K562 (cell line): ENCODE measurements around the gene KLHDC7B. TPM values are rescaled to one million over a fixed set of nuclear protein-coding genes. Genes with fewer than 3 reads are reported as not detected.

Experiments used
- MEIS2 ChIP-seq: fragments of 450-650 bp; IDR thresholded peaks from 2 replicates; pipeline ENCODE4 v1.6.1; 2014; ENCODE audit warnings: mild to moderate bottlenecking; ENCODE audit not compliant: partially characterized antibody
- NCOA2 ChIP-seq, 2 experiments: fragments of 450-650 bp; IDR thresholded peaks; 2 replicates each; pipeline ENCODE4 v1.6.1; 2018; ENCODE audit warnings: mild to moderate bottlenecking in 2 of 2, moderate library complexity in 1 of 2; ENCODE audit not compliant: partially characterized antibody in 2 of 2
- ZC3H4 ChIP-seq: sonication (generic); formaldehyde crosslinking; IDR thresholded peaks from 2 replicates; pipeline ENCODE4 v1.9.0; 2021; ENCODE audit warnings: missing genetic modification reagents, borderline replicate concordance
- polyA plus RNA-seq, 8 experiments: library from polyadenylated mRNA; depleted of rRNA in 4 of 8; stranded (reverse) in 5 of 8; unstranded in 3 of 8; fragments of >200 nt; fragmentation: Nextera tagmentation in 2 of 8; fragmentation: Illumina TruSeq in 1 of 8; extraction: Ambion mirVana in 2 of 8; extraction: Trizol in 1 of 8; gene quantifications; 2 replicates each; pipeline versions ENCODE4 v1.2.1 to v1.2.3, GENCODE V29; 2011 to 2014; ENCODE audit warnings: inconsistent platforms in 1 of 8, missing spikeins in 1 of 8
- total RNA-seq, 7 experiments: library from RNA; depleted of rRNA in 6 of 7; stranded (reverse); fragments of >200 nt in 6 of 7; fragmentation: Illumina TruSeq in 2 of 7; extraction: Trizol in 2 of 7; gene quantifications; 2 replicates each; pipeline versions ENCODE4 v1.2.1 to v1.2.3, GENCODE V29; 2011 to 2021; ENCODE audit warnings: low replicate concordance in 1 of 7
- TF ChIP-seq, protein P1 (sequence below): fragments of 450-650 bp; IDR thresholded peaks from 2 replicates; pipeline ENCODE4 v1.6.1; 2016; ENCODE audit warnings: mild to moderate bottlenecking, moderate library complexity
- TF ChIP-seq, protein P2 (sequence below): sonication (generic); formaldehyde crosslinking; IDR thresholded peaks from 2 replicates; pipeline ENCODE4 v1.8.1; 2023; ENCODE audit warnings: mild to moderate bottlenecking, missing genetic modification reagents

The KLHDC7B gene
- total and polyA plus RNA-seq, 9 of the 15 experiments (the other 6 are each of a cell fraction or from before 2014, with no cell fraction given), result 0.04 to 0.22 (median 0.05) TPM; not detected in 4

DNA sequence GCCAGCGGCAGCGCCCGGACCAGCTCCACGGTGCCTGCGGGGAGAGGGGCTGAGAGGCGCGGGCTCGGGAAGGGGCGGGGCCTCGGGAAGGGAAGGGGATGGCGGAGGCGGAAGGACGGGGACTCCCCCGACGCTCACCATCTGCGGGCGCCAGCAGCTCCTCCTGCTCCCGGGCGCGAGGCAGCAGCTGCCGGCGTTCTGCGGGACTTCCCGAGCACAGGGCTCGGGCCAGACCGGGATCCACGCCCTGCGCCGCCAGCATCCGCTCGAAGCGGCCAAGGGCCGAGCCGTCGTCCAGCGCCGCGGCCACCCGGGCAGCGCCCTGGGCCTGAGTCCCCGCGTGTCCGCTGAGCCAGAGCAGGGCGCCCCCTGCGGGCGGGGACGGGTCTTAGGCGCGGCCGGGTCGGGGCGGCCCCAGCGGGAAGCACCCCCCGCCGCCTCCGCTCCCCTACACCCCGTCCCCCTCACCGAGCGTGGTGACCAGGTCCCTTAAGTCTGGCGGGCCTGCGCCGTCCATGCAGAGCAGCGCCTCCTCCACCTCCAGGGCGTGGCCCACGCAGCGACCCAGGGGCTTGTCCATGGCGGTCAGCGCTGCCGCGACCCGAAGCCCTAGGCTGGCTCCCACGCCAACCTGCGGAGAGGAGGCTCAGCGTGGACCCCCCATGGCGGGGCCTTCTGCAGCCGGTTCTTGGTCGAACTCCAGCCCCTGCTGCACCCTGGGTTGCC lies 19.4 kb upstream of the KLHDC7B start (continued):
- TF ChIP-seq, protein P1, sequence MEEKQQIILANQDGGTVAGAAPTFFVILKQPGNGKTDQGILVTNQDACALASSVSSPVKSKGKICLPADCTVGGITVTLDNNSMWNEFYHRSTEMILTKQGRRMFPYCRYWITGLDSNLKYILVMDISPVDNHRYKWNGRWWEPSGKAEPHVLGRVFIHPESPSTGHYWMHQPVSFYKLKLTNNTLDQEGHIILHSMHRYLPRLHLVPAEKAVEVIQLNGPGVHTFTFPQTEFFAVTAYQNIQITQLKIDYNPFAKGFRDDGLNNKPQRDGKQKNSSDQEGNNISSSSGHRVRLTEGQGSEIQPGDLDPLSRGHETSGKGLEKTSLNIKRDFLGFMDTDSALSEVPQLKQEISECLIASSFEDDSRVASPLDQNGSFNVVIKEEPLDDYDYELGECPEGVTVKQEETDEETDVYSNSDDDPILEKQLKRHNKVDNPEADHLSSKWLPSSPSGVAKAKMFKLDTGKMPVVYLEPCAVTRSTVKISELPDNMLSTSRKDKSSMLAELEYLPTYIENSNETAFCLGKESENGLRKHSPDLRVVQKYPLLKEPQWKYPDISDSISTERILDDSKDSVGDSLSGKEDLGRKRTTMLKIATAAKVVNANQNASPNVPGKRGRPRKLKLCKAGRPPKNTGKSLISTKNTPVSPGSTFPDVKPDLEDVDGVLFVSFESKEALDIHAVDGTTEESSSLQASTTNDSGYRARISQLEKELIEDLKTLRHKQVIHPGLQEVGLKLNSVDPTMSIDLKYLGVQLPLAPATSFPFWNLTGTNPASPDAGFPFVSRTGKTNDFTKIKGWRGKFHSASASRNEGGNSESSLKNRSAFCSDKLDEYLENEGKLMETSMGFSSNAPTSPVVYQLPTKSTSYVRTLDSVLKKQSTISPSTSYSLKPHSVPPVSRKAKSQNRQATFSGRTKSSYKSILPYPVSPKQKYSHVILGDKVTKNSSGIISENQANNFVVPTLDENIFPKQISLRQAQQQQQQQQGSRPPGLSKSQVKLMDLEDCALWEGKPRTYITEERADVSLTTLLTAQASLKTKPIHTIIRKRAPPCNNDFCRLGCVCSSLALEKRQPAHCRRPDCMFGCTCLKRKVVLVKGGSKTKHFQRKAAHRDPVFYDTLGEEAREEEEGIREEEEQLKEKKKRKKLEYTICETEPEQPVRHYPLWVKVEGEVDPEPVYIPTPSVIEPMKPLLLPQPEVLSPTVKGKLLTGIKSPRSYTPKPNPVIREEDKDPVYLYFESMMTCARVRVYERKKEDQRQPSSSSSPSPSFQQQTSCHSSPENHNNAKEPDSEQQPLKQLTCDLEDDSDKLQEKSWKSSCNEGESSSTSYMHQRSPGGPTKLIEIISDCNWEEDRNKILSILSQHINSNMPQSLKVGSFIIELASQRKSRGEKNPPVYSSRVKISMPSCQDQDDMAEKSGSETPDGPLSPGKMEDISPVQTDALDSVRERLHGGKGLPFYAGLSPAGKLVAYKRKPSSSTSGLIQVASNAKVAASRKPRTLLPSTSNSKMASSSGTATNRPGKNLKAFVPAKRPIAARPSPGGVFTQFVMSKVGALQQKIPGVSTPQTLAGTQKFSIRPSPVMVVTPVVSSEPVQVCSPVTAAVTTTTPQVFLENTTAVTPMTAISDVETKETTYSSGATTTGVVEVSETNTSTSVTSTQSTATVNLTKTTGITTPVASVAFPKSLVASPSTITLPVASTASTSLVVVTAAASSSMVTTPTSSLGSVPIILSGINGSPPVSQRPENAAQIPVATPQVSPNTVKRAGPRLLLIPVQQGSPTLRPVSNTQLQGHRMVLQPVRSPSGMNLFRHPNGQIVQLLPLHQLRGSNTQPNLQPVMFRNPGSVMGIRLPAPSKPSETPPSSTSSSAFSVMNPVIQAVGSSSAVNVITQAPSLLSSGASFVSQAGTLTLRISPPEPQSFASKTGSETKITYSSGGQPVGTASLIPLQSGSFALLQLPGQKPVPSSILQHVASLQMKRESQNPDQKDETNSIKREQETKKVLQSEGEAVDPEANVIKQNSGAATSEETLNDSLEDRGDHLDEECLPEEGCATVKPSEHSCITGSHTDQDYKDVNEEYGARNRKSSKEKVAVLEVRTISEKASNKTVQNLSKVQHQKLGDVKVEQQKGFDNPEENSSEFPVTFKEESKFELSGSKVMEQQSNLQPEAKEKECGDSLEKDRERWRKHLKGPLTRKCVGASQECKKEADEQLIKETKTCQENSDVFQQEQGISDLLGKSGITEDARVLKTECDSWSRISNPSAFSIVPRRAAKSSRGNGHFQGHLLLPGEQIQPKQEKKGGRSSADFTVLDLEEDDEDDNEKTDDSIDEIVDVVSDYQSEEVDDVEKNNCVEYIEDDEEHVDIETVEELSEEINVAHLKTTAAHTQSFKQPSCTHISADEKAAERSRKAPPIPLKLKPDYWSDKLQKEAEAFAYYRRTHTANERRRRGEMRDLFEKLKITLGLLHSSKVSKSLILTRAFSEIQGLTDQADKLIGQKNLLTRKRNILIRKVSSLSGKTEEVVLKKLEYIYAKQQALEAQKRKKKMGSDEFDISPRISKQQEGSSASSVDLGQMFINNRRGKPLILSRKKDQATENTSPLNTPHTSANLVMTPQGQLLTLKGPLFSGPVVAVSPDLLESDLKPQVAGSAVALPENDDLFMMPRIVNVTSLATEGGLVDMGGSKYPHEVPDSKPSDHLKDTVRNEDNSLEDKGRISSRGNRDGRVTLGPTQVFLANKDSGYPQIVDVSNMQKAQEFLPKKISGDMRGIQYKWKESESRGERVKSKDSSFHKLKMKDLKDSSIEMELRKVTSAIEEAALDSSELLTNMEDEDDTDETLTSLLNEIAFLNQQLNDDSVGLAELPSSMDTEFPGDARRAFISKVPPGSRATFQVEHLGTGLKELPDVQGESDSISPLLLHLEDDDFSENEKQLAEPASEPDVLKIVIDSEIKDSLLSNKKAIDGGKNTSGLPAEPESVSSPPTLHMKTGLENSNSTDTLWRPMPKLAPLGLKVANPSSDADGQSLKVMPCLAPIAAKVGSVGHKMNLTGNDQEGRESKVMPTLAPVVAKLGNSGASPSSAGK, result peak; percentile 81
- no peak for TF ChIP-seq MEIS2
- no peak for TF ChIP-seq NCOA2 (IDR thresholded peaks at IDR 0.05; ENCODE audit: partially characterized antibody in 2 of 2)
- TF ChIP-seq ZC3H4 (CRISPR knock-in tag), result no peak
- TF ChIP-seq, protein P2, sequence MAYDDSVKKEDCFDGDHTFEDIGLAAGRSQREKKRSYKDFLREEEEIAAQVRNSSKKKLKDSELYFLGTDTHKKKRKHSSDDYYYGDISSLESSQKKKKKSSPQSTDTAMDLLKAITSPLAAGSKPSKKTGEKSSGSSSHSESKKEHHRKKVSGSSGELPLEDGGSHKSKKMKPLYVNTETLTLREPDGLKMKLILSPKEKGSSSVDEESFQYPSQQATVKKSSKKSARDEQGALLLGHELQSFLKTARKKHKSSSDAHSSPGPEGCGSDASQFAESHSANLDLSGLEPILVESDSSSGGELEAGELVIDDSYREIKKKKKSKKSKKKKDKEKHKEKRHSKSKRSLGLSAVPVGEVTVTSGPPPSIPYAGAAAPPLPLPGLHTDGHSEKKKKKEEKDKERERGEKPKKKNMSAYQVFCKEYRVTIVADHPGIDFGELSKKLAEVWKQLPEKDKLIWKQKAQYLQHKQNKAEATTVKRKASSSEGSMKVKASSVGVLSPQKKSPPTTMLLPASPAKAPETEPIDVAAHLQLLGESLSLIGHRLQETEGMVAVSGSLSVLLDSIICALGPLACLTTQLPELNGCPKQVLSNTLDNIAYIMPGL (CRISPR knock-in tag), result peak; percentile 58; the same call in 1 of the 2 replicates
